K562 (cell line): ENCODE data around the gene KCNQ5. TPM values are rescaled to one million over a fixed set of nuclear protein-coding genes. Genes with fewer than 3 reads are reported as not detected.

Experiments used
- ATAC-seq: fragments of 200-7000 bp; cut with Tn5 transposase; 3 replicates; pipeline ENCODE4 v1.9.1; 2020; ENCODE audit warnings: moderate library complexity
- BruUV-seq: library from RNA; stranded (reverse); fragments of 400-500 nt; replicated peaks from 2 replicates; lab custom pipeline; 2021; lab: Mats Ljungman, UMichigan
- CTCF ChIA-PET: fragments of 300-600 bp; formaldehyde crosslinking; extraction: SDS; loops from one replicate; lab custom pipeline; 2021; ENCODE audit warnings: low intra/inter-chr PET ratio; lab: Yijun Ruan, JAX
- POLR2A ChIA-PET: fragments of 300-600, 350-650 bp; sonication (Branson Sonifier 250); formaldehyde crosslinking; extraction: SDS; loops from one replicate; lab custom pipeline; 2021; ENCODE audit warnings: antibody characterized with exemption, inconsistent platforms; lab: Yijun Ruan, JAX
- DNase-seq, 4 experiments: peaks; one replicate each; pipeline versions ENCODE4 v3.0.0 to v3.0.0-alpha.2; 2011 to 2018; ENCODE audit warnings: low spot score in 3 of 4, mixed read lengths in 3 of 4; ENCODE audit errors: extremely low read depth in 1 of 4
- FAIRE-seq: peaks from 2 replicates; lab custom pipeline; 2011; peaks lifted over from hg19 to GRCh38; lab: Jason Lieb, UNC
- H2AFZ ChIP-seq: 2 replicates; pipeline ENCODE4 v1.6.0; 2011; ENCODE audit warnings: low read depth, low read length, control low read depth, inconsistent platforms
- H3K27ac ChIP-seq: fragments of 200-600 bp; 3 replicates; pipeline ENCODE4 v1.8.0; 2011; ENCODE audit warnings: low read depth, mild to moderate bottlenecking, control low read depth, inconsistent platforms, low read length, moderate library complexity, mixed read lengths; ENCODE audit errors: extremely low read depth
- H3K27me3 ChIP-seq, 2 experiments: fragments of 300-600 bp in 1 of 2; 2 replicates in 1 of 2; 3 replicates in 1 of 2; pipeline versions ENCODE4 v1.6.0 to v1.8.0; 2011; ENCODE audit warnings: inconsistent platforms in 2 of 2, low read length in 2 of 2, mild to moderate bottlenecking in 1 of 2, mixed read lengths in 1 of 2, moderate library complexity in 1 of 2; ENCODE audit not compliant: control insufficient read depth in 2 of 2, insufficient read depth in 2 of 2
- H3K36me3 ChIP-seq: fragments of 300-600 bp; 3 replicates; pipeline ENCODE4 v1.8.0; 2011; ENCODE audit warnings: mild to moderate bottlenecking, low read length, inconsistent platforms; ENCODE audit not compliant: control insufficient read depth, insufficient read depth
- H3K4me1 ChIP-seq, 2 experiments: fragments of 200-600 bp in 1 of 2; replicated peaks in 1 of 2; 2 replicates in 1 of 2; 3 replicates in 1 of 2; pipeline versions ENCODE4 v1.5.1 to v1.8.0; 2011; ENCODE audit warnings: inconsistent platforms in 2 of 2, low read length in 2 of 2, mild to moderate bottlenecking in 1 of 2, mixed read lengths in 1 of 2, moderate library complexity in 1 of 2; ENCODE audit not compliant: control insufficient read depth in 2 of 2, insufficient read depth in 2 of 2
- H3K4me2 ChIP-seq: 2 replicates; pipeline ENCODE4 v1.6.1; 2011; ENCODE audit warnings: low read length, control low read depth, inconsistent platforms, mixed read lengths; ENCODE audit not compliant: insufficient read depth
- H3K4me3 ChIP-seq: fragments of 200-600 bp; sonication (generic), shearing (Covaris generic); 2 replicates; pipeline ENCODE4 v1.5.1; 2016; ENCODE audit warnings: control low read depth, inconsistent platforms
- H3K79me2 ChIP-seq: fragments of 200-600 bp; 3 replicates; pipeline ENCODE4 v1.8.0; 2011; ENCODE audit warnings: low read length, inconsistent platforms; ENCODE audit not compliant: control insufficient read depth, insufficient read depth
- H3K9ac ChIP-seq, 2 experiments: 2 replicates each; pipeline versions ENCODE4 v1.6.0 to v1.6.1; 2011; ENCODE audit warnings: low read depth in 2 of 2, low read length in 2 of 2, control low read depth in 1 of 2, inconsistent platforms in 1 of 2, mild to moderate bottlenecking in 1 of 2, mixed read lengths in 1 of 2; ENCODE audit not compliant: insufficient read depth in 1 of 2
- H3K9me1 ChIP-seq: one replicate; pipeline ENCODE4 v1.6.0; 2011; ENCODE audit warnings: inconsistent platforms, mild to moderate bottlenecking, low read length, moderate library complexity; ENCODE audit not compliant: control insufficient read depth, insufficient read depth
- H3K9me3 ChIP-seq: replicated peaks from 2 replicates; pipeline ENCODE4 v1.5.1; 2011; ENCODE audit warnings: low read depth, low read length, inconsistent platforms; ENCODE audit not compliant: control insufficient read depth, insufficient read depth
- H4K20me1 ChIP-seq: replicated peaks from 2 replicates; pipeline ENCODE4 v1.6.1; 2011; ENCODE audit warnings: low read length, inconsistent platforms, mixed read lengths; ENCODE audit not compliant: control insufficient read depth, insufficient read depth
- ATF1 ChIP-seq, 2 experiments: fragments of 450-650 bp in 1 of 2; IDR thresholded peaks; 2 replicates each; pipeline ENCODE4 v1.6.1; 2016; ENCODE audit warnings: missing compliant biosample characterization in 1 of 2, missing genetic modification characterization in 1 of 2
- CXXC5 ChIP-seq: fragments of 250-450 bp; sonication (Bioruptor Pico); IDR thresholded peaks from 2 replicates; pipeline ENCODE4 v1.8.0; 2022; ENCODE audit warnings: inconsistent platforms, mild to moderate bottlenecking, moderate library complexity
- DMBX1 ChIP-seq: fragments of 250-450 bp; sonication (Bioruptor Pico); IDR thresholded peaks from 2 replicates; pipeline ENCODE4 v1.8.0; 2022; ENCODE audit warnings: inconsistent platforms, mild to moderate bottlenecking, moderate library complexity, borderline replicate concordance
- MAFF ChIP-seq: IDR thresholded peaks from 2 replicates; pipeline ENCODE4 v1.6.1; 2012; ENCODE audit warnings: low read length, improper control_type of control experiment
- NFIC ChIP-seq: fragments of 450-650 bp; IDR thresholded peaks from 2 replicates; pipeline ENCODE4 v1.6.1; 2017; ENCODE audit warnings: mild to moderate bottlenecking, inconsistent platforms
- PCBP1 ChIP-seq: fragments of 200-400 bp; formaldehyde crosslinking; IDR thresholded peaks from 2 replicates; pipeline ENCODE4 v1.6.1; 2018; ENCODE audit warnings: mild to moderate bottlenecking, low read depth, low read length; ENCODE audit not compliant: poor library complexity, severe bottlenecking
- PHB2 ChIP-seq: fragments of 450-650 bp; IDR thresholded peaks from 2 replicates; pipeline ENCODE4 v1.6.1; 2017; ENCODE audit warnings: low read depth
- PRDM10 ChIP-seq: fragments of 450-650 bp; IDR thresholded peaks from 2 replicates; pipeline ENCODE4 v1.6.1; 2018; ENCODE audit not compliant: partially characterized antibody
- RUNX1 ChIP-seq: sonication (generic); IDR thresholded peaks from 2 replicates; pipeline ENCODE4 v1.6.1; 2016; ENCODE audit warnings: antibody characterized with exemption, low read depth
- SMAD2 ChIP-seq: fragments of 150-350 bp; IDR thresholded peaks from 2 replicates; pipeline ENCODE4 v1.6.1; 2014; ENCODE audit warnings: low read depth, mild to moderate bottlenecking, low read length
- SRSF9 ChIP-seq: fragments of 200-400 bp; formaldehyde crosslinking; IDR thresholded peaks from 2 replicates; pipeline ENCODE4 v1.6.1; 2017; ENCODE audit warnings: low read depth, low read length, borderline replicate concordance
- ZNF232 ChIP-seq: sonication (generic); formaldehyde crosslinking; IDR thresholded peaks from 2 replicates; pipeline ENCODE4 v1.8.0; 2022; ENCODE audit warnings: mild to moderate bottlenecking, missing genetic modification reagents
- ZNF384 ChIP-seq: IDR thresholded peaks from 2 replicates; pipeline ENCODE4 v1.6.1; 2012; ENCODE audit warnings: low read depth, low read length, improper control_type of control experiment
- ZNF551 ChIP-seq: fragments of 250-450 bp; sonication (Bioruptor Pico); IDR thresholded peaks from 2 replicates; pipeline ENCODE4 v1.5.0; 2021; ENCODE audit warnings: mild to moderate bottlenecking, moderate library complexity
- WGBS: fragments of 100-300 bp; shearing (Covaris generic); methylation state at CpG from one replicate; pipeline ENCODE4 v1.1.6; 2016; ENCODE audit warnings: low coverage, mixed read lengths; ENCODE audit not compliant: insufficient coverage; ENCODE audit errors: missing lambda C conversion rate; 5-methylcytosine and 5-hydroxymethylcytosine counted together
- in situ Hi-C: fragments of 300-500 bp; cut with MboI; formaldehyde crosslinking; loops from 4 replicates; pipeline ENCODE4 v1.15.0; 2018; ENCODE audit warnings: inconsistent platforms, mixed read lengths
- intact Hi-C: fragments of 100-400 bp; cut with micrococcal nuclease; formaldehyde crosslinking; loops from 2 replicates; pipeline ENCODE4 v1.14.2; 2022
- polyA plus RNA-seq, 8 experiments: library from polyadenylated mRNA; depleted of rRNA in 4 of 8; stranded (reverse) in 5 of 8; unstranded in 3 of 8; fragments of >200 nt; fragmentation: Nextera tagmentation in 2 of 8; fragmentation: Illumina TruSeq in 1 of 8; extraction: Ambion mirVana in 2 of 8; extraction: Trizol in 1 of 8; gene quantifications; 2 replicates each; pipeline versions ENCODE4 v1.2.1 to v1.2.3, GENCODE V29; 2011 to 2014; ENCODE audit warnings: inconsistent platforms in 1 of 8, missing spikeins in 1 of 8
- total RNA-seq, 7 experiments: library from RNA; depleted of rRNA in 6 of 7; stranded (reverse); fragments of >200 nt in 6 of 7; fragmentation: Illumina TruSeq in 2 of 7; extraction: Trizol in 2 of 7; gene quantifications; 2 replicates each; pipeline versions ENCODE4 v1.2.1 to v1.2.3, GENCODE V29; 2011 to 2021; ENCODE audit warnings: low replicate concordance in 1 of 7

Gene KCNQ5
- total and polyA plus RNA-seq, 9 of the 15 experiments (the other 6 are each of a cell fraction or from before 2014, with no cell fraction given): 0.31 to 5.9 (median 2.6) TPM

- H3K79me2 ChIP-seq: no peaks in the 10 kb centered on the region
- no peaks in the 10 kb centered on the region for H3K9me3 ChIP-seq
- POLR2A ChIA-PET: interaction anchor here (0.6 to 0.9 kb wide), 4 partner anchors 9 to 586 kb away, joined by 3 to 5 read pairs (median 3); no protein-coding TSS in a partner anchor
- TF ChIP-seq RUNX1: no peak
- TF ChIP-seq PCBP1: no peak
- TF ChIP-seq ZNF232 (CRISPR knock-in tag): no peak
- TF ChIP-seq PRDM10: no peak
- no peak for TF ChIP-seq DMBX1 (CRISPR knock-in tag)
- no peak for TF ChIP-seq ATF1 (CRISPR knock-in tag; IDR thresholded peaks at IDR 0.05)
- TF ChIP-seq ATF1 (tag; IDR thresholded peaks at IDR 0.05): no peak
- no peak for TF ChIP-seq ZNF551 (CRISPR knock-in tag)
- TF ChIP-seq SRSF9: no peak
- TF ChIP-seq SMAD2: no peak
- TF ChIP-seq ZNF384: no peak
- no peak for TF ChIP-seq CXXC5 (CRISPR knock-in tag)
- no peak for TF ChIP-seq PHB2
- TF ChIP-seq MAFF: no peak
- TF ChIP-seq NFIC: no peak
- no peak overlapping the region for H2AFZ ChIP-seq
- H4K20me1 ChIP-seq: no peaks in the 10 kb centered on the region
- CTCF ChIA-PET: no interaction called here
- 18% methylated on average over 2 of the region's 2 CpGs for WGBS
- DNase-seq: no peak
- no peak overlapping the region for H3K4me2 ChIP-seq
- H3K36me3 ChIP-seq: no peaks in the 10 kb centered on the region
- no peaks in the 10 kb centered on the region for H3K9me1 ChIP-seq
- in situ Hi-C loops: no loop called here
- no TSS peak for BruUV-seq
- no peaks in the 10 kb centered on the region for H3K27me3 ChIP-seq
- no peak overlapping the region for H3K9ac ChIP-seq
- no peaks in the 10 kb centered on the region for H3K4me1 ChIP-seq
- intact Hi-C loops: no loop called here
- no peak overlapping the region for H3K4me3 ChIP-seq
- no peak for FAIRE-seq
- no peak overlapping the region for H3K27ac ChIP-seq
- no peak for ATAC-seq
These were observed 240.1 kb downstream of the KCNQ5 start for GRCh38 chr6:72861935-72862432.
